IMR-90 (cell line): ENCODE results near the gene PRR33. TPM values are rescaled to one million over a fixed set of nuclear protein-coding genes. Genes with fewer than 3 reads are reported as not detected.

Experiments used
- ATAC-seq: fragments of 200-7000 bp; cut with Tn5 transposase; 2 replicates; pipeline ENCODE4 v1.9.1; 2020; ENCODE audit warnings: low read depth, mild to moderate bottlenecking, moderate library complexity
- BruUV-seq: library from RNA; stranded (reverse); fragments of 400-500 nt; replicated peaks from 2 replicates; lab custom pipeline; 2021; lab: Mats Ljungman, UMichigan
- CTCF ChIA-PET: fragments of 300-600 bp; formaldehyde crosslinking; extraction: SDS; loops from one replicate; lab custom pipeline; 2021; ENCODE audit warnings: antibody characterized with exemption; lab: Yijun Ruan, JAX
- POLR2A ChIA-PET: fragments of 300-600 bp; sonication (Branson Sonifier 250); formaldehyde crosslinking; loops from one replicate; lab custom pipeline; 2022; ENCODE audit warnings: antibody characterized with exemption; ENCODE audit not compliant: unreplicated experiment; lab: Charles Lee
- DNase-seq: peaks from one replicate; pipeline ENCODE4 v3.0.0; 2013
- H2AFZ ChIP-seq: replicated peaks from 2 replicates; pipeline ENCODE3; 2013; ENCODE audit warnings: low read length, mild to moderate bottlenecking; ENCODE audit not compliant: poor library complexity
- H2AK5ac ChIP-seq: 2 replicates; pipeline ENCODE4 v1.6.1; 2013; ENCODE audit warnings: low read depth, low read length, inconsistent platforms
- H2AK9ac ChIP-seq: replicated peaks from 2 replicates; pipeline ENCODE3; 2013; ENCODE audit warnings: mild to moderate bottlenecking, low read depth, low read length, moderate library complexity; ENCODE audit not compliant: poor library complexity
- H2BK120ac ChIP-seq: 2 replicates; pipeline ENCODE4 v1.6.1; 2013; ENCODE audit warnings: low read depth, low read length, inconsistent platforms
- H2BK15ac ChIP-seq: 3 replicates; pipeline ENCODE4 v1.6.1; 2013; ENCODE audit warnings: low read depth, low read length, inconsistent platforms
- H2BK20ac ChIP-seq: 2 replicates; pipeline ENCODE4 v1.6.1; 2013; ENCODE audit warnings: low read depth, mild to moderate bottlenecking, inconsistent platforms, low read length, moderate library complexity
- H2BK5ac ChIP-seq: 2 replicates; pipeline ENCODE4 v1.6.1; 2013; ENCODE audit warnings: mild to moderate bottlenecking, low read depth, low read length, inconsistent platforms; ENCODE audit not compliant: poor library complexity, severe bottlenecking
- H3K14ac ChIP-seq: replicated peaks from 2 replicates; pipeline ENCODE4 v1.6.1; 2013; ENCODE audit warnings: low read depth, low read length, inconsistent platforms
- H3K18ac ChIP-seq: 2 replicates; pipeline ENCODE4 v1.6.1; 2013; ENCODE audit warnings: low read depth, low read length, control low read depth
- H3K23ac ChIP-seq: 2 replicates; pipeline ENCODE4 v1.6.1; 2013; ENCODE audit warnings: low read depth, low read length, inconsistent platforms
- H3K27ac ChIP-seq: 2 replicates; pipeline ENCODE4 v1.5.1; 2013; ENCODE audit warnings: mild to moderate bottlenecking, control low read depth, low read length; ENCODE audit not compliant: insufficient read depth
- H3K27me3 ChIP-seq: 2 replicates; pipeline ENCODE4 v1.6.1; 2013; ENCODE audit warnings: low read length; ENCODE audit not compliant: control insufficient read depth, insufficient read depth
- H3K36me3 ChIP-seq: 2 replicates; pipeline ENCODE4 v1.6.1; 2013; ENCODE audit warnings: low read length, mixed read lengths; ENCODE audit not compliant: control insufficient read depth, insufficient read depth
- H3K4ac ChIP-seq: 2 replicates; pipeline ENCODE4 v1.6.1; 2013; ENCODE audit warnings: low read depth, low read length, inconsistent platforms
- H3K4me1 ChIP-seq: 2 replicates; pipeline ENCODE4 v1.6.1; 2013; ENCODE audit warnings: low read length, mixed read lengths; ENCODE audit not compliant: control insufficient read depth, insufficient read depth
- H3K4me2 ChIP-seq: 2 replicates; pipeline ENCODE4 v1.6.1; 2013; ENCODE audit warnings: low read depth, mild to moderate bottlenecking, control low read depth, low read length, moderate library complexity
- H3K4me3 ChIP-seq: 2 replicates; pipeline ENCODE4 v1.5.1; 2013; ENCODE audit warnings: low read depth, mild to moderate bottlenecking, control low read depth, low read length, moderate library complexity; ENCODE audit not compliant: insufficient read depth
- H3K56ac ChIP-seq: 2 replicates; pipeline ENCODE4 v1.6.1; 2013; ENCODE audit warnings: low read length, inconsistent platforms; ENCODE audit not compliant: insufficient read depth; ENCODE audit errors: extremely low read depth
- H3K79me1 ChIP-seq, 2 experiments: 2 replicates each; pipeline ENCODE4 v1.6.1; 2013; ENCODE audit warnings: low read length in 2 of 2, inconsistent platforms in 1 of 2, low read depth in 1 of 2
- H3K9ac ChIP-seq: 2 replicates; pipeline ENCODE4 v1.6.1; 2013; ENCODE audit warnings: low read depth, low read length, control low read depth
- H3K9me1 ChIP-seq: 2 replicates; pipeline ENCODE4 v1.6.1; 2013; ENCODE audit warnings: low read length, inconsistent platforms; ENCODE audit not compliant: insufficient read depth
- H3K9me3 ChIP-seq: 2 replicates; pipeline ENCODE4 v1.6.1; 2013; ENCODE audit warnings: low read length; ENCODE audit not compliant: control insufficient read depth, insufficient read depth
- H4K20me1 ChIP-seq: 2 replicates; pipeline ENCODE4 v1.6.1; 2013; ENCODE audit warnings: low read length, inconsistent platforms; ENCODE audit not compliant: insufficient read depth
- H4K5ac ChIP-seq: 2 replicates; pipeline ENCODE4 v1.6.1; 2013; ENCODE audit warnings: mild to moderate bottlenecking, low read depth, low read length, control low read depth
- H4K8ac ChIP-seq, 2 experiments: 2 replicates each; pipeline ENCODE4 v1.6.1; 2013; ENCODE audit warnings: low read depth in 2 of 2, low read length in 2 of 2, control low read depth in 1 of 2, inconsistent platforms in 1 of 2
- H4K91ac ChIP-seq: 2 replicates; pipeline ENCODE4 v1.6.1; 2013; ENCODE audit warnings: low read depth, low read length, inconsistent platforms; ENCODE audit not compliant: insufficient read depth
- BHLHE40 ChIP-seq: fragments of 150-350 bp; IDR thresholded peaks from 2 replicates; pipeline ENCODE4 v1.6.1; 2016; ENCODE audit warnings: mild to moderate bottlenecking, low read depth, low read length
- CEBPB ChIP-seq: IDR thresholded peaks from 2 replicates; pipeline ENCODE4 v1.6.1; 2012; ENCODE audit warnings: low read depth, low read length, improper control_type of control experiment
- CHD1 ChIP-seq: IDR thresholded peaks from 2 replicates; pipeline ENCODE4 v1.6.1; 2012; ENCODE audit warnings: low read depth, low read length, improper control_type of control experiment
- FOS ChIP-seq: fragments of 150-350 bp; IDR thresholded peaks from 2 replicates; pipeline ENCODE4 v1.6.1; 2016; ENCODE audit warnings: low read depth, low read length
- MAFK ChIP-seq: IDR thresholded peaks from 2 replicates; pipeline ENCODE4 v1.6.1; 2012; ENCODE audit warnings: low read depth, low read length, improper control_type of control experiment
- MAZ ChIP-seq: IDR thresholded peaks from 2 replicates; pipeline ENCODE4 v1.6.1; 2012; ENCODE audit warnings: low read depth, mild to moderate bottlenecking, low read length, improper control_type of control experiment, moderate library complexity, borderline replicate concordance
- MXI1 ChIP-seq: IDR thresholded peaks from 2 replicates; pipeline ENCODE4 v1.6.1; 2012; ENCODE audit warnings: low read depth, mild to moderate bottlenecking, low read length, moderate library complexity, borderline replicate concordance
- NFE2L2 ChIP-seq: fragments of 150-350 bp; IDR thresholded peaks from 2 replicates; pipeline ENCODE4 v1.6.1; 2016; ENCODE audit warnings: low read depth, mild to moderate bottlenecking, low read length
- POLR2A ChIP-seq: IDR thresholded peaks from 2 replicates; pipeline ENCODE4 v1.6.1; 2012; ENCODE audit warnings: mild to moderate bottlenecking, low read depth, low read length
- RAD21 ChIP-seq: IDR thresholded peaks from 2 replicates; pipeline ENCODE4 v1.6.1; 2012; ENCODE audit warnings: low read length, improper control_type of control experiment
- RCOR1 ChIP-seq: IDR thresholded peaks from 2 replicates; pipeline ENCODE4 v1.6.1; 2012; ENCODE audit warnings: mild to moderate bottlenecking, low read length, improper control_type of control experiment; ENCODE audit not compliant: insufficient replicate concordance
- RFX5 ChIP-seq: IDR thresholded peaks from 2 replicates; pipeline ENCODE4 v1.8.0; 2012; ENCODE audit warnings: low read depth, mild to moderate bottlenecking, low read length, moderate library complexity
- WGBS, 2 experiments: methylation state at CpG; one replicate each; pipeline versions ENCODE4 v1.1.5 to v1.1.7; 2013; ENCODE audit warnings: missing lambda C conversion rate in 2 of 2; ENCODE audit not compliant: insufficient read length in 1 of 2; ENCODE audit errors: extremely low coverage in 2 of 2; 5-methylcytosine and 5-hydroxymethylcytosine counted together
- dilution Hi-C: fragments of 300-500 bp; cut with HindIII; formaldehyde crosslinking; loops from one replicate; pipeline ENCODE4 v1.14.3; 2018; ENCODE audit warnings: low sequenced_read_pairs; ENCODE audit not compliant: unreplicated experiment
- in situ Hi-C: fragments of 300-500 bp; cut with MboI; formaldehyde crosslinking; loops from 3 replicates; pipeline ENCODE4 v1.14.3; 2019; ENCODE audit warnings: low sequenced_read_pairs, inconsistent platforms, mixed read lengths
- intact Hi-C: fragments of 100-400 bp; cut with micrococcal nuclease; formaldehyde crosslinking; loops from 2 replicates; pipeline ENCODE4 v1.10.0; 2022
- polyA plus RNA-seq, 3 experiments: library from polyadenylated mRNA; depleted of rRNA; stranded (reverse); fragments of >200 nt; gene quantifications; 2 replicates each; pipeline ENCODE4 v1.2.3, GENCODE V29; 2012; ENCODE audit warnings: low replicate concordance in 1 of 3
- total RNA-seq: library from RNA; depleted of rRNA; stranded (reverse); fragments of >200 nt; gene quantifications from 2 replicates; pipeline ENCODE4 v1.2.3, GENCODE V29; 2012
- TF ChIP-seq, protein P1 (sequence below): fragments of 150-350 bp; IDR thresholded peaks from 2 replicates; pipeline ENCODE4 v1.6.1; 2017; ENCODE audit warnings: mild to moderate bottlenecking, antibody characterized with exemption, low read length, low read depth
- TF ChIP-seq, protein P2 (sequence below): fragments of 150-350 bp; IDR thresholded peaks from 2 replicates; pipeline ENCODE4 v1.6.1; 2016; ENCODE audit warnings: low read depth, mild to moderate bottlenecking, low read length, moderate library complexity, borderline replicate concordance

The PRR33 gene
- total and polyA plus RNA-seq, 2 of the 4 experiments (the other 2 are of a cell fraction), result not detected

DNA sequence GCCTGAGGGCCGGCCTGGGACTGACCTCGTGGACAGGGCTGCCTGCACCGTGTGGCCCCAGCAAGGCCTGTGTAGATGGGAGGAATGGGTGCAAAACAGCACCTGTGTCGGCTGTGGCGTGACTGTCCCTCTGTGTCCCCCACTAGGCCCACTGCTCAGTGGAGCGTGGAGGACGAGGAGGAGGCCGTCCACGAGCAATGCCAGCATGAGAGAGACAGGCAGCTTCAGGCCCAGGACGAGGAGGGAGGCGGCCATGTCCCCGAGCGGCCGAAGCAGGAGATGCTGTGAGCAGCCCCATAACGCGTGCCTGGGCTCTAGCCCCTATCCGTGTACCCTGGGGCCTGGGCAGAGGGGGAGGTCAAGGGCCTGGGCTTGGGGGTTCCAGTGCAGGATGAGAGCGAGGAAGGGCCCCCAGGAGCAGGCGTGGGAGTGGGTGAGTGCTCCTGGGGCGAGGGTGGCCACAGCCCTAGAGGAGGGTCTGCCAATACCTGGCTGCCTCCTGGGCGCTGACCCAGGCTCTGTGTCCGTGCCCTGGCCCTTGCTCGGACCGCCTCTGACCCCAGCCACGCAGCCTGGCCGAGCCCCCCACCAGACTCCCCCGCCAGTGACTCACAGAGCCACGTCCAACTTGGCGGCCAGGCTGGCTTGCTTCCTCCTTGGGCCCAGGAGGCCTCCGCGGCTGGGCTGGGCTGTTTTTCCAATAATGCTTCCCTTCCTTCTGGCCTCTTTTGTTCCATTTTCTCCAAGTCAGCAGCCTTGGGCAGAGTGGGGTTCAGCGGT lies 11.6 kb downstream of the PRR33 start (continued):
- TF ChIP-seq RFX5, result no peak

DNA sequence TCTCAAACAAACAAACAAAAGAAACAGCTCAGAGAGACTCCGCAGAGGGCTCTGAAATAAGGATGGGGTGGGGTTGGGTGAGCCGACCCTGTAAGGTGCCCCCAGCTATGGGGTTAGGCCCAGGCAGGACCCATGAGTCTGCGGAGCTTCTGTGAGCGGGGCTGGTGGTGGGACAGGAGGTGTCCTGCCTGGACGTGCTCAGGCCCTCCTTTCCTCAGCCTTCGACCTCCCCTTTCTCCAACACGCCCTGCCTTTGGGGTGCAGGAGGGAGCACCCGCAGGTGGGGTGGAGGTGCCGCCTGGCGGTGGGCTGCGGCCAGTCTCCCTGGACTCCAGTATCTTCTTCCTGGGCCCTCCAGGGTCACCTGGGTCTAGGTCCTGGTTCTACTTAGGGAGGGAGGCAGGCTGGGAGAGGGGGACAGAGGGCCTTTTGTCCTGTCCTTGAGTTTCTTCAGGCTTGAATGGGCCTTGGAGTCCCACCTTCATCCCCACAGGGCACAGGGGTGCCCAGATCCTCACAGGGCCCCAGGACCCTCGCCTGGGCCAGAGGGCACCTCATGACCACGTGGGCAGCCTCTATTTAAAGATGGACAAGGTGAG lies 12.3 kb downstream of the PRR33 start:
- H4K5ac ChIP-seq, result no peak overlapping the region
- H3K4me2 ChIP-seq, result no peak overlapping the region
- H3K4me1 ChIP-seq, result peaks cover 3% of the 10 kb centered on the region; the same call in 1 of the 2 replicates
- no peak overlapping the region for H3K4ac ChIP-seq
- H4K8ac ChIP-seq, result no peak overlapping the region
- in situ Hi-C loops (no loop called here), dilution Hi-C loops (no loop called here), intact Hi-C loops (no loop called here)
- no peak overlapping the region for H3K14ac ChIP-seq
- no peak overlapping the region for H3K23ac ChIP-seq
- no peaks in the 10 kb centered on the region for H4K20me1 ChIP-seq
- no TSS peak for BruUV-seq
- H3K9me1 ChIP-seq, result no peaks in the 10 kb centered on the region
- no peak overlapping the region for H2BK20ac ChIP-seq
- POLR2A ChIA-PET, result no interaction called here
- WGBS, 2 experiments, result 68% methylated on average over 6 of the region's 13 CpGs; no CpG with 5 or more reads in 1 of the 2 experiments
- H3K27me3 ChIP-seq, result peaks cover 9% of the 10 kb centered on the region; the same call in 1 of the 2 replicates
- H2BK5ac ChIP-seq, result no peak overlapping the region
- H3K79me1 ChIP-seq, result no peaks in the 10 kb centered on the region
- no peak overlapping the region for H2AK5ac ChIP-seq
- no peak overlapping the region for H3K9ac ChIP-seq
- H3K4me3 ChIP-seq, result no peak overlapping the region
- H3K56ac ChIP-seq, result no peak overlapping the region
- DNase-seq (no peak), ATAC-seq (no peak)
- H2BK15ac ChIP-seq, result no peak overlapping the region
- H3K9me3 ChIP-seq, result no peaks in the 10 kb centered on the region
- H2AK9ac ChIP-seq, result no peak overlapping the region
- H2AFZ ChIP-seq, result no peak overlapping the region
- H2BK120ac ChIP-seq, result no peak overlapping the region
- no peak overlapping the region for H3K27ac ChIP-seq
- CTCF ChIA-PET, result no interaction called here
- no peaks in the 10 kb centered on the region for H3K36me3 ChIP-seq
- H3K18ac ChIP-seq, result no peak overlapping the region
- no peak overlapping the region for H4K91ac ChIP-seq
- TF ChIP-seq MXI1 (no peak), CEBPB (no peak), MAFK (no peak), MAZ (no peak), FOS (no peak), POLR2A (no peak), NFE2L2 (no peak), RAD21 (no peak), RCOR1 (no peak), BHLHE40 (no peak), CHD1 (no peak), RFX5 (no peak)
- TF ChIP-seq, protein P1, sequence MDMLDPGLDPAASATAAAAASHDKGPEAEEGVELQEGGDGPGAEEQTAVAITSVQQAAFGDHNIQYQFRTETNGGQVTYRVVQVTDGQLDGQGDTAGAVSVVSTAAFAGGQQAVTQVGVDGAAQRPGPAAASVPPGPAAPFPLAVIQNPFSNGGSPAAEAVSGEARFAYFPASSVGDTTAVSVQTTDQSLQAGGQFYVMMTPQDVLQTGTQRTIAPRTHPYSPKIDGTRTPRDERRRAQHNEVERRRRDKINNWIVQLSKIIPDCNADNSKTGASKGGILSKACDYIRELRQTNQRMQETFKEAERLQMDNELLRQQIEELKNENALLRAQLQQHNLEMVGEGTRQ, result no peak
- TF ChIP-seq, protein P2, sequence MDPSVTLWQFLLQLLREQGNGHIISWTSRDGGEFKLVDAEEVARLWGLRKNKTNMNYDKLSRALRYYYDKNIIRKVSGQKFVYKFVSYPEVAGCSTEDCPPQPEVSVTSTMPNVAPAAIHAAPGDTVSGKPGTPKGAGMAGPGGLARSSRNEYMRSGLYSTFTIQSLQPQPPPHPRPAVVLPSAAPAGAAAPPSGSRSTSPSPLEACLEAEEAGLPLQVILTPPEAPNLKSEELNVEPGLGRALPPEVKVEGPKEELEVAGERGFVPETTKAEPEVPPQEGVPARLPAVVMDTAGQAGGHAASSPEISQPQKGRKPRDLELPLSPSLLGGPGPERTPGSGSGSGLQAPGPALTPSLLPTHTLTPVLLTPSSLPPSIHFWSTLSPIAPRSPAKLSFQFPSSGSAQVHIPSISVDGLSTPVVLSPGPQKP, result no peak
